HL-60 (cell line): ENCODE measurements around the gene DDR2.

Experiments used
- DNase-seq, 2 experiments: peaks; one replicate each; pipeline ENCODE4 v3.0.0-alpha.2; 2010 to 2020; ENCODE audit warnings: low read depth in 1 of 2, low spot score in 1 of 2
- H3K27ac ChIP-seq: fragments of 250-450 bp; sonication (Bioruptor Pico); replicated peaks from 2 replicates; pipeline ENCODE4 v1.5.1; 2020; ENCODE audit warnings: mild to moderate bottlenecking, moderate library complexity
- H3K27me3 ChIP-seq: fragments of 250-450 bp; sonication (Bioruptor Pico); 2 replicates; pipeline ENCODE4 v1.5.1; 2021; ENCODE audit warnings: mild to moderate bottlenecking, moderate library complexity; ENCODE audit not compliant: insufficient read depth, poor library complexity, severe bottlenecking
- H3K4me3 ChIP-seq: replicated peaks from 2 replicates; pipeline ENCODE4 v1.5.1; 2011; ENCODE audit warnings: mild to moderate bottlenecking, control low read depth, low read length; ENCODE audit not compliant: insufficient read depth
- CTCF ChIP-seq: IDR thresholded peaks from one replicate; pipeline ENCODE4 v1.5.1; 2011; ENCODE audit warnings: low read length, control low read depth, inconsistent platforms; ENCODE audit not compliant: insufficient read depth
- GABPA ChIP-seq: IDR thresholded peaks from 2 replicates; pipeline ENCODE4 v1.6.1; 2012; ENCODE audit warnings: low read depth
- POLR2AphosphoS5 ChIP-seq: IDR thresholded peaks from 2 replicates; pipeline ENCODE4 v1.6.1; 2012; ENCODE audit warnings: low read depth
- REST ChIP-seq: IDR thresholded peaks from 2 replicates; pipeline ENCODE4 v1.6.1; 2012; ENCODE audit warnings: low read depth; ENCODE audit not compliant: insufficient replicate concordance
- SPI1 ChIP-seq: IDR thresholded peaks from 2 replicates; pipeline ENCODE4 v1.6.1; 2012; ENCODE audit warnings: low read depth, mild to moderate bottlenecking, borderline replicate concordance

The DDR2 gene

GRCh38 chr1:162704673-162705424 is 72.6 kb downstream of the DDR2 start:
- no peaks in the 10 kb centered on the region for H3K27me3 ChIP-seq
- no peak for TF ChIP-seq REST
- TF ChIP-seq CTCF: no peak
- TF ChIP-seq POLR2AphosphoS5: no peak
- H3K4me3 ChIP-seq: no peak overlapping the region
- H3K27ac ChIP-seq: no peak overlapping the region
- DNase-seq: no peak

- H3K27ac ChIP-seq: no peak overlapping the region
- DNase-seq: no peak
- no peaks in the 10 kb centered on the region for H3K27me3 ChIP-seq
- H3K4me3 ChIP-seq: no peak overlapping the region
- no peak for TF ChIP-seq SPI1
Measured at GRCh38 chr1:162706003-162706402, 73.7 kb downstream of the DDR2 start.

GRCh38 chr1:162706606-162707005 is 74.3 kb downstream of the DDR2 start:
- H3K4me3 ChIP-seq: no peak overlapping the region

More at GRCh38 chr1:162706606-162707005, 74.3 kb downstream of the DDR2 start:
- TF ChIP-seq SPI1 (no peak), REST (no peak), GABPA (no peak), CTCF (no peak), POLR2AphosphoS5 (no peak)
- Histone ChIP-seq H3K27me3 (no peaks in the 10 kb centered on the region), H3K27ac (no peak overlapping the region)
- no peak for DNase-seq
